HG03045 (cell line): ENCODE data around the gene ZNF398.

Source experiments
- ATAC-seq: cut with Tn5 transposase; IDR thresholded peaks from one replicate; pipeline ENCODE4 v1.9.1; 2021; ENCODE audit warnings: mild to moderate bottlenecking, moderate library complexity; ENCODE audit not compliant: unreplicated experiment

Gene ZNF398

DNA sequence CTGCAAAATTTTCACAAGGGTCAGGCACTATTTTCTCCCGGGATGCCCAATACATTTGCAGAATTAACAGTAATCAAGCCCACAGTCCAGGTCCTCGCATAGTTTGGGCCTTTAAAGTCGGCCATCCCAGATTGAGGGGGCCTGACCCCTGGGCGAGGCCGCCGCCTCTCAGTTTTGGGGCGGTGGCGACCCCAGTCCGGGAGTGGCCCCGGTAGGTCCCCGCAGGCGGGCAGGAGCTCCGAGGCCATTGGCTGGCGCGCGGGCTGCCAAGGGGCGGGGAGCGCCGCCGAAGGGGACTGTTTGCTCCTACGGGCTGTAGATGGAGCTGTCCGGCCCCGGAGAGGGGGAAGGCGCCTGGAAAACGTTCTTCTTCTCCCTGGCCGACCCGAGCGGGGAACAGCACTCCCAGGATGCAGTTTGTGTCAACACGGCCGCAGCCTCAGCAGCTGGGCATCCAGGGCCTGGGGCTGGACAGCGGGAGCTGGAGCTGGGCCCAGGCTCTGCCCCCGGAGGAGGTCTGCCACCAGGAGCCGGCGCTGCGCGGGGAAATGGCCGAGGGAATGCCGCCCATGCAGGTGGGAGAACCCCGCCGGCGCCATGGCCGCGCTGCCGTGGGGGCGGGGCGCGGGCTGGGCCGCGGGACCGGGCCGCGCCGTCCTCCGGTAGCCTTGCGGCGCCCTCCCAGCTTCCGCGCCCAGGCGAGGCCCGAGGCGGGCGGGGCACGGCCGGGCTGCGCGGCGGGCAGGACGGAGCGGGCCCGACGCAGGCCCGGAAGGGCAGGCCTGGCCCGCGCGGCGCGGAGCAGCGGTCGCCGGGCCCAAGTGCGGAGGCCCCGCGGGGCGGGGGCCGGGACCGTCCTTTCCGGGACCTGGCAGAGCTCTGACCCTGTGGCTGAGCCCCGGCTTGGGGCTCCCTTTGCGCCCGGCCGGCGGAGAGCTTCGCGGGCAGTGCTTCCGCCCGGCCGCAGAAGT lies 48.2 kb downstream of the ZNF398 start, which contains the start of gene ZNF282:
Gene ZNF282, plus strand, starts transcription at position 367 of the 971 bp plus-strand sequence. Its CDS starts 44 bp downstream, at position 411.
- ATAC-seq, result peak; percentile 90

DNA sequence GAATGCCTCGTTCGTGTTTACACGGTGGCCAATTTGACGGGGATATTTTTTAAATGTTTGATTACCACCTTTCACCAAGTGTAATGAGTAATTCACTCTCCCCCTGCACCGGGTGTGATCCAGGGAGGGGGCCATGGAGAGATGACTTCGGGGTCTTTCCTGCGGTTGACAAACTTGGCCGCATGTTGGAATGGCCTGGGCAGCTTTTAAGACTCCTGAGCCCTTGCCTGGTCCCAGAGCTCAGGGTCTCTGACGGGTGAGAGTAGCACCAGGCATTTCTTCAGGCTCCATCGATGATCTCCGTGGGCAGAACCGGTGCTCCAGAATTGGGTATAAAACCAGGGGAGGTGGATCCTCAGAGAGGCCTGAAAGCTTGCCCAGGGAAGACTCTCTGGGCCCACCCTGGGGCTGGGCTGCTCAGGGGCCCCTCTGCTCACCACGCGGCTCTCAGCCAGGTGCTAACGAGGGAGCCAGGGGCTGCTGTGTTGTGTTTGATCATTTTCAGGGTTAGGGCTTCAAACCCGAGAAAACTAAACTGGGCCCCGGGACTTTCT lies 49.0 kb downstream of the ZNF398 start:
- peak; percentile 10 for ATAC-seq

DNA sequence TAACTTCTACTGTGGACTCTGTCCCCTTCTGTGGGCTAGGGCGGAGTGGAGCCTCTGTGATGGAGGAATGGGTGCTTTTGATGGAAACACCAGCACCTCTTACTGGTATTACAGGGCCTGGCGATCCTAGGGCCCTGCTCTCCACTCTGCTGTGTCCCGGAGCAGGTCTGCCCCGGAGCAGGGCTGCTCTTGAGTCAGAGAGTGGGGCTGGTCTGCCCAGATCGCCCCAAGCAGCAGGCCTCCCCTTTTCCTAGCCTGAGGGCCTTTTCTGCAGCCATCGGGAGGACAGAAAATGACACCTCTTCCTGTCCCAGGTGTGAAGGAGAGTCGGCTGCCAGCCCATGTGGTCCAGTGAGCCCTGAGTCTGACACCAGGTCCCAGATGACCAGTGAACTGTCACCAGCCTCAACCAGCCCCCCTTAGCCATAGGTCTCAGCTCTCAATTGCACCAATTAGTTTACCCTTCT lies 49.5 kb downstream of the ZNF398 start:
- peak; percentile 11 for ATAC-seq

DNA sequence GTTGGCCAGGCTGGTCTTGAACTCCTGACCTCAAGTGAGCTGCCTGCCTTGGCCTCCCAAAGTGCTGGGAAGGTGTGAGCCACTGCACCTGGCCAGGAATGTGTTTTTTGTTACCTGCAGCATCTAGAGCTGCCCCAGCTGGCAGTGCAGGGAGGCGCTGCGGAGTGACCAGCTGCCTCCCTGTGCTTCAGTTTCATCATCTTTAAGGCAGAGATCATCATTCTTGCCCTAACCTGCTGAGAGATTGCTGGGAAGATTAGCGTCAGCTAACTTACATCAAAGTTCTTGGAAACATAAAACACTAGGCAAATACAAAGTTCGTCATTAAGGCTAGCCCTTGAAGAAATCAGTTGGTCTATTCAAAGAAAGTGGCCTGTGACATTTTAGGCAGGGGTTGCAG lies 50.4 kb downstream of the ZNF398 start:
- ATAC-seq, result no peak

DNA sequence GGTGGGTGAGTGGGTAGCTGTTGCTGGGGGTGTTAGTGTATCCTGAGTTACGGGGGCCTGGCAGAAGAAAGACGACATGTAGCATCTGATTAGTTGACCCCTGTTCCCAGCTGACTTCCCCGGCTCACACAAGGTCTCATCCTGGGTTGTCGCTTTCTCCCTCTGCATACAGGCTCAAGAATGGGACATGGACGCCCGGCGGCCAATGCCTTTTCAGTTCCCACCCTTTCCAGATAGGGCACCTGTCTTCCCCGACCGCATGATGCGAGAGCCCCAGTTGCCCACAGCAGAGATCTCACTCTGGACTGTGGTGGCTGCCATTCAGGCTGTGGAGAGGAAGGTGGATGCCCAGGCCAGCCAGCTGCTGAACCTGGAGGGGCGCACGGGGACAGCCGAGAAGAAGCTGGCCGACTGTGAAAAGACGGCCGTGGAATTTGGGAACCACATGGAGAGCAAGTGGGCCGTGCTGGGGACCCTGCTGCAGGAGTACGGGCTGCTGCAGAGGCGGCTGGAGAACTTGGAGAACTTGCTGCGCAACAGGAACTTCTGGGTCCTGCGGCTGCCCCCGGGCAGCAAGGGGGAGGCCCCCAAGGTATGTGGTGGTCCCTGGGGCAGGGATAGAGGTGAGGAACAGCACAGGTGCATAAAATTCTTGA lies 51.0 kb downstream of the ZNF398 start:
- no peak for ATAC-seq

DNA sequence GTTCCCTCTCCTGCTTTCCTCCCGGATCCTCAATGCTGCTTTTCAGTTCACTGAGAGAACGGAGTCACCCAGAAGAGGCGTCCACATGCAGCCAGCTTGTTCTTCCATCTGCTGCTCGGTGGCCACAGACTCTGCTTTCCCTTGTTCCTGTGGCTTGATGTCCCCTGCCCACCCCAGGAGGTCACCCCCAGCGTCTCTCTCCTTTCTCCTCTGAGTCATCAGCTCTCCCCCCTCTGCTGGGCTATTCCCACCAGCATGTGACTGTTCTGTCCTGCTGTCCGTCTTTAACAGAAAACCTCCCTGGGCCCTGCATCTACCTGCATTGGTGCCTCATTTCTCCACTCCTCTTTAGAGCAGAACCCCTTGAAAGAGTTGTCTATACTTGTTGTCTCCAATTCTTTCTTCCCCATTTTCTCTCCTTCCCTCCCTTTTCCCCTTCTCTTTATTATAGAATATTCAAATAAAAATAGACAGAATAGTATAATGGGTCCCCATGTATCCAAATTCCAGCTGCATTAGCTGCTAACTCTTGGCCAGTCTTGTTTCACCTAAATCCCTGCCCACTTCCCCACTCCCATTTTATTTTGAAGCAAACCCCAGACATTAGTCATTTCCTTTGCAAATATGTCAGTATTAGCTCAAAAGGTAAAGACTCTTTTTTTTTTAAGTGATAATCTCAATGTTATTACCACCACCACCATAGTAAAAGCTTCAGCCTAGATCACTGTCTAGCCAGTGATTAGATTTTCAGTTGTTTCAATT lies 52.2 kb downstream of the ZNF398 start:
- ATAC-seq, result no peak

DNA sequence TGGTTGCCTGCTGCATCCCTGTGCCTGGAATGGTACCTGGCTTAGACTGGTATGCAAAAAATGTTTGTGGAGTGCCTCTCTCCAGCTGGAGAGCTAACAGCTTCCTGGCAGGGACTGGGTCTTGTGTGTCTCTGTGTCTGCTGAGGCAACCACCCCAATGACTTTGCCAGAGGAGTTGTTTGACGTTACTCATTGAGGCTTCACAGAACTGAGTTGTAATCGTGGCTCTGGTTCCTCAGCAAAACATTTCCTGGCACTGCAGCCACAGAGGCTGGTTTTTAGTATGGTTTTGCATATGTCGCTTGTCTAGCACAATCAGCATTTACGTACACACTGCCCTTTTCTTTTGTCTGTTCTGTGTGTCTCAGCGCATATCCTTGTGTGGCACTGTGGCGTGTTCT lies 55.6 kb downstream of the ZNF398 start:
- ATAC-seq, result no peak

DNA sequence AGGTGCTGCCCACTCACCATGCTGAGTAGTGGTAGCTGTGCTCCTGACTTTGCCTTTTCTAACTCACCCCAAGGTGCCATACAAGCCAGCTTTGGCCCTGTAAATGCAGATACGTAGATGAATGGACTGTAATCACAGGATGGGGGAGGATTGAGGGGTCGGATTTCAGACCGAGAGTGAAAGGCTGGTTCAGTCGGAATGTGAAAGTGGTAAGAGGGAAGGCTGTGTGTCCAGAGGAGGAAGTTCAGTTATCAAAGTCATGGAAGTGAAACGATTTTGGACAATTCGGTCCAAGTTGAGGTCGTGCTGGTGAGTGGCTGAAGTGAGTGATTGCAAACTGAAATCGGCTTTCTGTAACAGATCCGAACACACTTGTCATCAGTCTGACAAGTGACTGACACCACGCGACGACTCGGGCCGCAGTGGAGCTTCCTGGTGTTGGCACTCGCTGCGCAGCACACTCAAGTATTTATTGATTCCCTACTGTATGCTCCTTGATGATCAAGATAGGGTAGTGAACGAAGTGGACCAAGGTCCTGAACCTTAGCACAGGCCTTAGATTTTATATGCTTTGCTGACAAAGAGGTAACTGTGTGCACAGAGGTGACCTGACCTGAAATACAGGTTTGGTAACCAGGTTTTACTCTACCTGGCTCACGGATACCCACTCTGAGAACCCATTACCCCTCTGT lies 58.6 kb downstream of the ZNF398 start:
- ATAC-seq, result no peak

DNA sequence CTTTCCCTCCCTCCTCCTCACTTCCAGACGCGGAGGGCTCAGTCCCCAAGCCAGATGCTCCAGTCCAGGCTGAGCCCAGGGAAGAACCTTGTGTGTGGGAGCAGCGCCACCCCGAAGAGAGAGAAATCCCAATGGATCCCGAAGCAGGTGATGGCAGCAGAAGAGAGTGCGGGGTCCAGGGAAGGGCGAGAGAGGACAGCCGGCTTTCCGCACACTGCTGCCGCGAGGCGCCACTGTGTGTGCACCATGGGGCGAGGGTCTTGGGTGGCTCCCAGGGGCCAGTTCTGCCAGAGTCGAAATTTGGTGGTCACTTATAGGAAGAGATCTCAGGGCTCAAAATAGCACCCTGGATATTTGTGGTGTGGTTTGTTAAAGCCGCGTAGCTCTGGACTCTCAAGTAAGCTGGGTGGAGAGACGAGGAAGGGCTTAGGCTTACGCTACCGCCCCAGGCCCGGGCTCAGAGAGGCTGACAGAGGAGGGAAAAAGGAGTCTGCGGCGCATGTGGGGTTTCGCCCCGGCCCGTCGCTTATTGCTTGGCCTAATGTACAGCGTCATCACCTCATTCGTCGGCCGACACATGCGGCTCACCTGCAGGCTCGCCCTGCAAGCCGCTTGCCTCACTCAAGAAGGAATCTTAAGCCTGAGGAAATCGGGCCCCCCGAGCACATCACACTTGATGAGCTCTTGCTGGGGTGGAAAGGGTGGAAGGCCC lies 60.2 kb downstream of the ZNF398 start:
- no peak for ATAC-seq

DNA sequence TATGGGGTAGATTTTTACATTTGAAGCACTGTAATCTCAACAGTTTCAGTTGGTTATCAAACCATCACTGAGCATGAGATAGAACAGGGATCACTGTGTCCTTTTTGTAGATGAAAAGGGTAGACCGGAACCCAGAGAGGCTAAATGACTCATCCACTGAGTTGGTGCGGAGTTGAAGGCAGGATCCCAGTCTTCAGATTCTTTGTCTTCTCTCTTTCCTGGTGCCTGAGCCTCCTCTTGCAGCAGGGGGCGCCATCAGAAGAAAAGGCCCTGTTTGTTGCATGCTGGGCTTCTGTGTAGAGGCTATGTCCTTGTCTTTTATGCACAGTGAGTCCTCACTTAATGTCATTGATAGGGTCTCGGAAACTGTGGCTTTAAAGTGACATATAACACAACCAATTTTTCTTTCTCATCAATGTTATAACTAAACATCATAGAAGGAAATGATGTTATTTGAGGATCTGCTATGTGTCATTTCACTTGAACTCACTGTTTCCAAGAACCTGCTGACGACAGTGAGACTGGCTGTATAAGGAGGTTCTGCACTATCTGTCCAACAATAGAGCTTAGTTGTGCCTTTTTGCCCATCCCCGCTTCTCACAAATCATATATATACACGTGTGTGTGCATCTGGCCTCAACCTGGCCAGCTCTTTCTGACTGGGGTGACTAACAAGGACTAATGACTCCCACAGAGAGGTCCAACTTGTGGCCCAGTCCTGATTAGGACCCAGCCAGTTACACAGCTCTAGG lies 62.4 kb downstream of the ZNF398 start:
- no peak for ATAC-seq

DNA sequence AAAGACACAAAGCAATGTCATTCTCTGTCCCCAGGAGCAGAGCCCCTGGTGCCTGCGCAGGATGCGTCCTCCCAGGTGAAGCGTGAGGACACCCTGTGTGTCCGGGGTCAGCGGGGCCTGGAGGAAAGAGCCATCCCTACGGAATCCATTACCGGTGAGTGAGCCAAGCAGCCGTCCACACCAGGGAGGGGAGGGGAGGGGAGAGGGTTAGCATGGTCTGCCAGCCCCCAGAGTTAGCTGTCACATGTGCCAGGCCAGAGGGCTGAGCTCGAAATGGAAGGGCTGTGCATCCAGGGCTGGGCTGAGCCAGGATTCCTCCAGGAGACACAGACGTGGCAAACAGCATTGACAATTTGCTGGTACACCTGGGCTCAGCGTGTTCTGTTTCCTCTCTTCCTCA lies 63.3 kb downstream of the ZNF398 start:
- no peak for ATAC-seq

DNA sequence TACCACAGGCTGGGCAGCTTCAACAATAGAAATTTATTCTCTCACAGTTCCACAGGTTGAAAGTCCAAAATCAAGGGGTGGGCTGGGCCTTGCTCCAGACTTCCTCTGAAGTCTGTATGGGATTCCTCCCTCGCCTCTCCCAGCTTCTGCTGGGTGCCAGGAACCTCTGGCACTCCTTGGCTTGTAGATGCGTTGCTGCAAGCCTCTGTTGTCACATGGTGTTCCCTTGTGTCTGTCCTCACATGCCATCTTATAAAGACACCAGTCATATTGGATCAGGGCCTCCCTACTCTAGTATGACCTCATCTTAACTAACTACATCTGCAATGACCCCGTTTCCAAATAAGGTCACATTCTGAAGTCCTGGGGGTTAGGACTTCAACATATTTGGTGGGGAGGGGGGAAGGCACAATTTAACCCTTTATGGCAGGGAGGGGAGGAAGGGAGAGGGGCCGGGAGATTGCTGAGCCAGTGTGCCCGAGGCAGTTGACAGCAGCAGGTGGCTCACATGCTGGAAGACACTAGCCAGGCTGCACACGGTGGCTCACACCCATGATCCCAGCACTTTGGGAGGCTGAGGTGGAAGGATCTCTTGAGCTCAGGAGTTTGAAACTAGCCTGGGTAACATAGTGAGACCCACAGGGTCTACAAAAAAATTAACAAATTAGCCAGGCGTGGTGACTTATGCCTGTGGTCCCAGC lies 66.9 kb downstream of the ZNF398 start:
- ATAC-seq, result no peak

DNA sequence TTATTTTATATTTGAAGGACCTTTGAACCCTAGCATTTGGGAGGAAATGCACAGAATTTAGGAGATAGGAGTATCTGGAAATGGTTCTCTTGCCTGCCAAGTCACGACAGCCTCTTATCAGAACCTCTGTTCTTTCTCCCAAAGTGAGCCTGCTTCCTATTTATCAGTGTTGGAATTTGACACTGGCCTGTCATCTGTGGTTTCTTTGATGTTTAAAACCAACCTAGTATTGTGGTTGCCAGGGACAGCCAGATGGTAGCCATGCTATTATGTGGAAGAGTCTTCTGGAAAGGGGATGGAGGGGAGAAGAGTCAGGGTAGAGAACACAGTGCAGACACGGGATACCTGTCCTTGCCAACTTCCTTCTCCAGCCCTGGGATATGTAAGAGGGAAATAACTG lies 69.1 kb downstream of the ZNF398 start:
- no peak for ATAC-seq

DNA sequence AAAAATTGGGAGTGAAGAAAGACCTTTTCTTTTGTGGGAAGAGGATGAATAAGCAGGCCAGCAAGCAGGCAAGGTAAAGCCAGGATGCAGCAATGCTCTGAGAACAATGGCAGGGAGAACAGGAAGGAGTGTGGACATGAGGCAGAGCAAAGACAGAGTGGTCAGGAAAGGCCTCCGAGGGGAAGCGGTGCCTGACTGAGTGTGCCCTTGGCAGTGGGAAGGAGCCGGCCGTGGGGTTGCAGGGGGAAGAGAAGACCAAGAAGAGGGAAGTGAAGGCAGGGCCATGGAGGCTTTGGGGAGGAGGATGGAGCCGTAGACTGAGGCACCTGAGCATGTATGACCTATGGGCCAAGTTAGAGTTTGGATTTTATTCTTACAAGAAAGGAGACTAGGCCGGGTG lies 70.3 kb downstream of the ZNF398 start:
- ATAC-seq, result no peak

DNA sequence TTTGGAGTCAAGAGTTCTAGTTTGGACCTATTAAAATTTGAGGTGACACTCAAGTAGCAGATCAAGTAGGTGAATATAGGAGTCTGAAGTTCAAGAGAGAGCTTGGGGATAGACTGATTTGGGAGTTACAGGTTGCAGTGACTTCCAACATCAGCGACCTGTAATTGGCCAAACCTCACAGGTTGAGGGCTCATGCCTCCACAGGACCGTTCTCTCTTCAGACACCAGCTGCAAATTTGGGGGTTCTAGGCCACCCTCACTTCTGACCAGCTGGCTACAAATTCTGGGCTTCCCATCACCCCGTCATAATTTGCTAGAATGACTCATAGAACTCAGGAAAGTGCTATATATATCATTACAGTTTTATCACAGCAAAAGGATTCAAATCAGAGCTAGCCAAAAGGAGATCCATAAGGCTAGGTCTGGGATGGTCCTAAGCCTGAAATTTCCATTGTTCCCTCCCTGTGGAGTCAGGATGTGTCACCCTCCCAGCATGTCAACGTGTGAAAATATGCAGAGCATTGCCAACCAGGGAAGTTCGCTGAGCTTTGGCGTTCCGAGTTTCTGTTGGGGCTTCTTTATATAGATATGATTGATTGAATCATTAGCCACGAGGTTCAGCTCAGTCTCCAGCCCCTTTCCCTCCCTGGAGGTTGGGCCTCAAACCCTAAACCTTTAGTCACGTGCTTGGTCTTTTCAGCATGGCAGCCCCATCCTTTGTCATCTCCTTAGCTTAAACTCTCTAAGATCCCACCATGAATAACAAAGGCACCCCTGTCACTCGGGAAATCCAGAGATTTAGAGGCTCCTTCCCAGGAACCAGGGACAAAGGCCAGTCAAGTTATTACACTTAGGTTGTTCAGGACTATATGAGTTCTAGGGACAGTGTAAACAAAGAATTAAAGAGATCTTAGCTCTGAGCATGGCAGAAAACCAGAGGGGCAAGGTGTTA lies 71.5 kb downstream of the ZNF398 start:
- no peak for ATAC-seq

DNA sequence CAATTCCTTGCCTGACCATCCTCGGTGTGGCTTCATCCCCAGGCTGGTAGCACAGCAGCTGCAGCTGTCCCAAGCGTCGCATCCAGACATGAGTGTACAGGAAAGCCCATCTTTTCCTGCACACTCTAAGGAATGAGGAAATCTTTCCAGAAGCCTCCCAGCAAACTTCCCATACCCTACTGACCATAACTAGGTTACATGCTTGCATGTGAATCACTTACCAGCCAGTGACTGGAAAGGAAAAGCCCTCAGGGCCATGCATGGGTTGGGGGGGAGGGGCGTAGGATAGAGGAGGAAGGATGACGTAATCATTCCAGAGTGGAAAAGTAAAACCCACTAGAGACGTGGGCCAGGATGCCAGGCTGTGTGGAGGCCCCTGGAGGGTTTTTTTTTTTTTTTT lies 73.3 kb downstream of the ZNF398 start:
- ATAC-seq, result no peak

DNA sequence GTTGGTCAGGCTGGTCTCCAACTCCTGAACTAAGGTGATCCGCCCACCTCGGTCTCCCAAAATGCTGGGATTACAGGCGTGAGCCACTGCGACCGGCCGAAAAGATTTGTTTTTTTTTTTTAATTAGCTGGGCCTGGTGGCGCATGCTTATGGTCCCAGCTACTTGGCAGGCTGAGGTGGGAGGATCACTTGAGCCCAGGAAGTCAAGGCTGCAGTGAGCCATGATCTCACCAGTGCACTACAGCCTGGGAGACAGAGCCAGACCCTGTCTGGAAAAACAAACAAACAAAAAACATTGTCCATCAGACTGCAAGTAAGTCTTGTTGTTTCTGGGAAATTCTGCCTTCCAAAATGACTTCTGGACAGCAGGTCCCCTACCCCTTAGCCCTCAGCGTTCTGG lies 75.9 kb downstream of the ZNF398 start:
- ATAC-seq, result no peak
